ENCODE results near the gene TTC29. TPM values are rescaled to one million over a fixed set of nuclear protein-coding genes. Genes with fewer than 3 reads are reported as not detected.

TTC29 gene
- polyA plus RNA-seq, 2 of the 4 experiments (the other 2 are of a cell fraction) = not detected

GRCh38 chr4:146847345-146847744 is 98.3 kb downstream of the TTC29 start:
- ATAC-seq (no peak), FAIRE-seq (no peak), DNase-seq (ENCODE audit: low read depth in 1 of 2, low spot score in 1 of 2) (no peak)
- H3K27ac ChIP-seq = no peak overlapping the region
- H3K4me2 ChIP-seq = no peak overlapping the region
- CTCF ChIA-PET = no interaction called here
- no peak overlapping the region for H3K4me3 ChIP-seq
- POLR2A ChIA-PET = no interaction called here
- H3K9me3 ChIP-seq = no peaks in the 10 kb centered on the region
- TF ChIP-seq CHD2 (IDR thresholded peaks at IDR 0.05; ENCODE audit: low read length, partially characterized antibody) (no peak), NR3C1 (IDR thresholded peaks at IDR 0.05) (no peak), CBX8 (IDR thresholded peaks at IDR 0.05) (no peak), FOSL2 (IDR thresholded peaks at IDR 0.05) (no peak), FOSL2 (CRISPR knock-in tag; IDR thresholded peaks at IDR 0.05) (no peak), ESRRA (IDR thresholded peaks at IDR 0.05; ENCODE audit: borderline replicate concordance, low read length) (no peak), RARB (CRISPR knock-in tag; IDR thresholded peaks at IDR 0.05) (no peak), GATA3 (IDR thresholded peaks at IDR 0.05; ENCODE audit: borderline replicate concordance) (no peak), ZNF302 (CRISPR knock-in tag; IDR thresholded peaks at IDR 0.05) (no peak), PBX3 (IDR thresholded peaks at IDR 0.05) (no peak), ZFP36 (IDR thresholded peaks at IDR 0.05; ENCODE audit: borderline replicate concordance, partially characterized antibody) (no peak), SMC3 (IDR thresholded peaks at IDR 0.05) (no peak), HOXA7 (CRISPR knock-in tag; IDR thresholded peaks at IDR 0.05) (no peak), ATOH8 (CRISPR knock-in tag; IDR thresholded peaks at IDR 0.05; ENCODE audit: low read depth) (no peak)
- H3K4me1 ChIP-seq = no peaks in the 10 kb centered on the region
- WGBS (ENCODE audit: missing lambda C conversion rate) = 31% methylated on average over 5 of the region's 5 CpGs

- ATAC-seq (no peak), FAIRE-seq (no peak), DNase-seq (ENCODE audit: low read depth in 1 of 2, low spot score in 1 of 2) (no peak)
- no peaks in the 10 kb centered on the region for H3K4me1 ChIP-seq
- no peak overlapping the region for H3K4me2 ChIP-seq
- no peaks in the 10 kb centered on the region for H3K9me3 ChIP-seq
- ChIA-PET POLR2A (no interaction called here), CTCF (interaction anchor here (0.6 kb wide), 1 partner anchor 8 kb away, joined by 3 read pairs; no protein-coding TSS in a partner anchor)
- 29% methylated on average over 6 of the region's 6 CpGs for WGBS (ENCODE audit: missing lambda C conversion rate)
- no peak overlapping the region for H3K27ac ChIP-seq
- no peak overlapping the region for H3K4me3 ChIP-seq
- TF ChIP-seq FOXS1 (CRISPR knock-in tag; IDR thresholded peaks at IDR 0.05) = no peak
- TF ChIP-seq CBX2 (IDR thresholded peaks at IDR 0.05; ENCODE audit: borderline replicate concordance, low read depth) = no peak
- no peak for TF ChIP-seq CTCF (IDR thresholded peaks at IDR 0.05)
- no peak for TF ChIP-seq HEYL (CRISPR knock-in tag; IDR thresholded peaks at IDR 0.05)
- TF ChIP-seq ZSCAN20 (CRISPR knock-in tag; IDR thresholded peaks at IDR 0.05) = no peak
- TF ChIP-seq ATOH8 (CRISPR knock-in tag; IDR thresholded peaks at IDR 0.05; ENCODE audit: low read depth) = no peak
- no peak for TF ChIP-seq CBX8 (IDR thresholded peaks at IDR 0.05)
- TF ChIP-seq NFE2L2 (conservative IDR thresholded peaks at IDR 0.05; ENCODE audit: low read length) = no peak
- no peak for TF ChIP-seq NPAS2 (CRISPR knock-in tag; IDR thresholded peaks at IDR 0.05; ENCODE audit: borderline replicate concordance)
- TF ChIP-seq REST (IDR thresholded peaks at IDR 0.05) = no peak
- TF ChIP-seq BHLHE40 (IDR thresholded peaks at IDR 0.05; ENCODE audit: low read depth, low read length) = no peak
Observed at GRCh38 chr4:146846882-146847281, 98.8 kb downstream of the TTC29 start.
